OCI-LY7 (cell line): ENCODE results near the gene NEDD9.

Source experiments
- EZH2phosphoT487 ChIP-seq: fragments of 200-600 bp; sonication (generic); IDR thresholded peaks from 2 replicates; pipeline ENCODE4 v1.6.1; 2018; ENCODE audit warnings: low read depth, borderline replicate concordance, mild to moderate bottlenecking, mixed run types, antibody characterized with exemption, low read length, moderate library complexity, mixed read lengths
- TF ChIP-seq, protein P1 (sequence below): fragments of 200-600 bp; sonication (generic); conservative IDR thresholded peaks from 2 replicates; pipeline ENCODE4 v1.5.1; 2014; ENCODE audit warnings: mild to moderate bottlenecking, antibody characterized with exemption, low read length, moderate library complexity, mixed read lengths

DNA sequence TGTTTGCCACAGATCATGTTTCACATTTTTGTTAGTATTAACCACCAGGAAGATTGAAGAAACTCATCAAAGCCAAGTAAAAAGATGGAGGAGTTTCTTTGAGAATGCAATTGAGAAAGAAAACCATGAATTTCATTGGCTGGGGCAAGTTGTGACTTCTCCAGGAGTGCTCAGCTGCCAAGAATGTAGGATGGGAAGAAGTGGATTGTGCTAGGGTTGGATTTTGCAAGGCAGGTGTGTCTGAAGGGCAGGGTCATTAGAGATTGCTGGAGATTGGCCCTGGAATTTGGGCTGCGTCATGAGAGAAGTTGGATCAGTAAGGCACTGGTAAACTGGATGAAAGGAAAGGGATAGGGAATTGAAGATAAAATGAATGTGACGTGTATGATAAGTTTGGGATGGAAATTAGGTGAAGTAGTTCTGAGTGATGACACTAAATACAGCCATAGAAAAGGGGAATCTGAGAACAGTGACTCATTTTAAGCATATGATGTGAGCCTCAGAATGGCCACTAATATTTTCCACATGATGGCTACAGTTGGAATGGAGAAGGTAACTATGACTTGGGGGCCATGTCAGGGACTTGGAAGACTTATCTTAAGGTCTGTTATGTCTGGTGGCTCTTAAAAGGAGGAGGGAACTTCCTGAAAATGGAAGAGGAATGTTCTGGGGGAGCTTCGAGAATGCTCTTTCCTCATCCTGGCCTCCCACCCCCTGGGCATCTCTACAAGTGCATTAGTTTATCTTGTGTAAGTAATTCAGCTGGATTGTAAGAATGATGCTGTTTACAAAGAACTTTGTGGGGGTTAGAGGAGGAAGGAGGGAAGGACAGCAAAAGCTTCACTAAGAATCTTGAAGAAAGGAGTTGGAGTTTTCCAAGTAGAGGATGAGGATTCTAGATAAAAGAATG lies 93.2 kb downstream of the NEDD9 start:
- TF ChIP-seq, protein P1, sequence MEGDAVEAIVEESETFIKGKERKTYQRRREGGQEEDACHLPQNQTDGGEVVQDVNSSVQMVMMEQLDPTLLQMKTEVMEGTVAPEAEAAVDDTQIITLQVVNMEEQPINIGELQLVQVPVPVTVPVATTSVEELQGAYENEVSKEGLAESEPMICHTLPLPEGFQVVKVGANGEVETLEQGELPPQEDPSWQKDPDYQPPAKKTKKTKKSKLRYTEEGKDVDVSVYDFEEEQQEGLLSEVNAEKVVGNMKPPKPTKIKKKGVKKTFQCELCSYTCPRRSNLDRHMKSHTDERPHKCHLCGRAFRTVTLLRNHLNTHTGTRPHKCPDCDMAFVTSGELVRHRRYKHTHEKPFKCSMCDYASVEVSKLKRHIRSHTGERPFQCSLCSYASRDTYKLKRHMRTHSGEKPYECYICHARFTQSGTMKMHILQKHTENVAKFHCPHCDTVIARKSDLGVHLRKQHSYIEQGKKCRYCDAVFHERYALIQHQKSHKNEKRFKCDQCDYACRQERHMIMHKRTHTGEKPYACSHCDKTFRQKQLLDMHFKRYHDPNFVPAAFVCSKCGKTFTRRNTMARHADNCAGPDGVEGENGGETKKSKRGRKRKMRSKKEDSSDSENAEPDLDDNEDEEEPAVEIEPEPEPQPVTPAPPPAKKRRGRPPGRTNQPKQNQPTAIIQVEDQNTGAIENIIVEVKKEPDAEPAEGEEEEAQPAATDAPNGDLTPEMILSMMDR: no peak
- no peak for TF ChIP-seq EZH2phosphoT487
